ENCODE results near the gene RNF125. TPM values are rescaled to one million over a fixed set of nuclear protein-coding genes. Genes with fewer than 3 reads are reported as not detected.

Gene RNF125
- total and polyA plus RNA-seq, 9 of the 15 experiments (the other 6 are each of a cell fraction or from before 2014, with no cell fraction given) = 0.01 to 0.29 (median 0.07) TPM; not detected in 1

- no peak for TF ChIP-seq CUX1 (CRISPR knock-in tag; IDR thresholded peaks at IDR 0.05)
- TF ChIP-seq SP2 (IDR thresholded peaks at IDR 0.05; ENCODE audit: extremely low read depth, low read depth, low read length, poor library complexity, severe bottlenecking) = no peak
- no peak for TF ChIP-seq ZNF561 (CRISPR knock-in tag; conservative IDR thresholded peaks at IDR 0.05)
- TF ChIP-seq ZNF134 (CRISPR knock-in tag; conservative IDR thresholded peaks at IDR 0.05) = no peak
- TF ChIP-seq GATAD2A (IDR thresholded peaks at IDR 0.05) = no peak
Measured at GRCh38 chr18:32074206-32074605, 55.6 kb downstream of the RNF125 start (continued).

DNA sequence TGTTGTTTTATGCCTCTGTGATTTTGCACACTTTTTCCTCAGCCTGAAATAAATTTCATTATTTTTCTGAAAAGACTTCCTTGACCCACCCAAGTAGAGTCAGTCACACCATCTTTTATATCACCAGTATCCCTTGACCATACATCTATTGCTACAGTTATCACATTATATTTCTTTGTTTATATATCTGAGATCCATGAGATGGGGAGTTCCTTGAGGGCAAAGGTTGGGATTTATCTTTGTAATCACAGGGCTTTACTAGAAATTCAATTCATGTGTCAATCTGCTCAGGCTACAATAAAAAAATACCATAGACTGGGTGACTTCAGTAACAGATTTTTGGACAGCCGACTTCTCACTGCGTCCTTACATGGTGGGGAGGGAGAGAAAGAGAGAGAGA, 60.2 kb downstream of the RNF125 start:
- in situ Hi-C loops (cut with MboI) = no loop called here
- no TSS peak for BruUV-seq (replicated peaks)

More for the DNA sequence above, 60.2 kb downstream of the RNF125 start:
- no peak for ATAC-seq
- peaks cover 0 to 4% of the 10 kb centered on the region in 2 experiments; a peak in 3 of 5 replicates for H3K27me3 ChIP-seq (ENCODE audit: control insufficient read depth in 2 of 2, insufficient read depth in 2 of 2, low read length in 2 of 2)
- no peaks in the 10 kb centered on the region for H3K9me3 ChIP-seq (replicated peaks; ENCODE audit: control insufficient read depth, insufficient read depth, low read depth, low read length)
- TF ChIP-seq LCOR (CRISPR knock-in tag; IDR thresholded peaks at IDR 0.05) (no peak), GATAD2A (IDR thresholded peaks at IDR 0.05) (no peak), NFE2L1 (tag; IDR thresholded peaks at IDR 0.05; ENCODE audit: borderline replicate concordance, low read depth) (no peak), HMBOX1 (IDR thresholded peaks at IDR 0.05) (no peak)
- no peak overlapping the region for H2AFZ ChIP-seq (ENCODE audit: low read depth, low read length)
- no peak overlapping the region for H3K9ac ChIP-seq (ENCODE audit: insufficient read depth in 1 of 2, low read depth in 2 of 2, low read length in 2 of 2)
- ChIA-PET CTCF (ENCODE audit: low intra/inter-chr PET ratio) (no interaction called here), POLR2A (interaction anchor here (1.1 to 1.2 kb wide), 2 partner anchors 8 to 13 kb away, joined by 3 to 4 read pairs; partner anchors contain the start of gene RNF138)
- no peaks in the 10 kb centered on the region for H3K79me2 ChIP-seq (ENCODE audit: control insufficient read depth, insufficient read depth, low read length)
- peaks cover 0 to 4% of the 10 kb centered on the region in 2 experiments; a peak in 2 of 5 replicates for H3K4me1 ChIP-seq (replicated peaks in 1 of 2; ENCODE audit: control insufficient read depth in 2 of 2, insufficient read depth in 2 of 2, low read length in 2 of 2)
- FAIRE-seq = no peak
- H4K20me1 ChIP-seq (replicated peaks; ENCODE audit: control insufficient read depth, insufficient read depth, low read length) = no peaks in the 10 kb centered on the region
- H3K4me3 ChIP-seq = no peak overlapping the region
- no peaks in the 10 kb centered on the region for H3K36me3 ChIP-seq (ENCODE audit: control insufficient read depth, insufficient read depth, low read length)
- no peak for DNase-seq (ENCODE audit: extremely low read depth in 1 of 4, low spot score in 3 of 4)
- H3K4me2 ChIP-seq (ENCODE audit: insufficient read depth, low read length) = no peak overlapping the region
- H3K27ac ChIP-seq (ENCODE audit: extremely low read depth, low read depth, low read length) = no peak overlapping the region
- H3K9me1 ChIP-seq (ENCODE audit: control insufficient read depth, insufficient read depth, low read length) = no peaks in the 10 kb centered on the region
- WGBS (ENCODE audit: insufficient coverage, low coverage, missing lambda C conversion rate) = 3% methylated on average over 2 of the region's 2 CpGs
- intact Hi-C loops (cut with micrococcal nuclease) = no loop called here
